OCI-LY1 (cell line): ENCODE results near the gene ENG.

Experiments
- CTCF ChIP-seq: fragments of 200-600 bp; sonication (generic), shearing (Covaris generic); IDR thresholded peaks from 2 replicates; pipeline ENCODE4 v1.5.1; 2017; ENCODE audit warnings: mild to moderate bottlenecking, antibody characterized with exemption, low read length, moderate library complexity, mixed read lengths
- EZH2 ChIP-seq: fragments of 200-600 bp; sonication (generic), shearing (Covaris generic); IDR thresholded peaks from 2 replicates; pipeline ENCODE4 v1.8.0; 2017; ENCODE audit warnings: borderline replicate concordance, mixed run types, mild to moderate bottlenecking, antibody characterized with exemption, low read length, moderate library complexity, mixed read lengths

GRCh38 chr9:127860260-127860659 is 5.8 kb upstream of the ENG start:
- TF ChIP-seq CTCF (no peak), EZH2 (no peak)
